Measurements from ENCODE around the gene MAML3. TPM values are rescaled to one million over a fixed set of nuclear protein-coding genes. Genes with fewer than 3 reads are reported as not detected.

MAML3 gene
- total RNA-seq, 2 donors from 2014 or later = 29.2 to 32.2 TPM

DNA sequence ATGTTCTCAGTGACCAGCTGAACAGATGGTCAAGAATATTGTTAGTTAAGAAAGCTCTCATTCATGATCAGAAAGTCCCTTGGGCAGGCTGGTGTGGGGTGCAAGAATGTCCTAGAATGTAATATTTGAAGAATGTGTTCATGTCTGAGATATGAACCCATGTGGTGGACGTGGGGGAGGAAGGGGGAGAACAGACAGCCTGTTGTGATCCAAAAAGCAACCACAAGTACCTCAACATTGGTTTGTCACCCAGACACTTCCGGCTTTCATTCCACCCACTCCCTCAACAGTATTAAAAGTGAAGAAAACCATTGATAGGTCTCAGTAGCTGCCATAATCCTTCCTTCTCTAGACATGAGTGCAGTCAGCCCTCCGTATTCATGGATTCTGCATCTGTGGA lies 82.2 kb downstream of the MAML3 start:
- 94% methylated on average over 3 of the region's 3 CpGs; no CpG with 5 or more reads in 1 of the 2 experiments for WGBS, 2 experiments (ENCODE audit: insufficient coverage in 1 of 2, insufficient read length in 1 of 2)
- Mint-ChIP-seq H3K36me3 (ENCODE audit: low read depth) (peaks cover 5% of the 10 kb centered on the region), H3K9me3 (no peaks in the 10 kb centered on the region), H3K27ac (no peak overlapping the region), H3K4me1 (peaks cover 20% of the 10 kb centered on the region), H3K27me3 (ENCODE audit: insufficient read depth) (no peaks in the 10 kb centered on the region), H3K4me3 (no peak overlapping the region)
- Histone ChIP-seq H3K27me3 (ENCODE audit: control insufficient read depth, insufficient read depth, low read length, poor library complexity, severe bottlenecking) (no peaks in the 10 kb centered on the region), H3K9ac (ENCODE audit: extremely low read depth, low read length, poor library complexity, severe bottlenecking) (no peak overlapping the region), H3K9me3 (ENCODE audit: control insufficient read depth, low read length) (no peaks in the 10 kb centered on the region), H3K4me1 (ENCODE audit: control insufficient read depth, insufficient read depth, low read length) (no peaks in the 10 kb centered on the region), H3K4me3 (ENCODE audit: low read length) (no peak overlapping the region), H3K36me3 (ENCODE audit: control insufficient read depth, insufficient read depth, low read length) (peaks cover 6% of the 10 kb centered on the region), H3K27ac (ENCODE audit: low read depth, low read length) (no peak overlapping the region)
- no peak for DNase-seq
- TF ChIP-seq, protein P1, sequence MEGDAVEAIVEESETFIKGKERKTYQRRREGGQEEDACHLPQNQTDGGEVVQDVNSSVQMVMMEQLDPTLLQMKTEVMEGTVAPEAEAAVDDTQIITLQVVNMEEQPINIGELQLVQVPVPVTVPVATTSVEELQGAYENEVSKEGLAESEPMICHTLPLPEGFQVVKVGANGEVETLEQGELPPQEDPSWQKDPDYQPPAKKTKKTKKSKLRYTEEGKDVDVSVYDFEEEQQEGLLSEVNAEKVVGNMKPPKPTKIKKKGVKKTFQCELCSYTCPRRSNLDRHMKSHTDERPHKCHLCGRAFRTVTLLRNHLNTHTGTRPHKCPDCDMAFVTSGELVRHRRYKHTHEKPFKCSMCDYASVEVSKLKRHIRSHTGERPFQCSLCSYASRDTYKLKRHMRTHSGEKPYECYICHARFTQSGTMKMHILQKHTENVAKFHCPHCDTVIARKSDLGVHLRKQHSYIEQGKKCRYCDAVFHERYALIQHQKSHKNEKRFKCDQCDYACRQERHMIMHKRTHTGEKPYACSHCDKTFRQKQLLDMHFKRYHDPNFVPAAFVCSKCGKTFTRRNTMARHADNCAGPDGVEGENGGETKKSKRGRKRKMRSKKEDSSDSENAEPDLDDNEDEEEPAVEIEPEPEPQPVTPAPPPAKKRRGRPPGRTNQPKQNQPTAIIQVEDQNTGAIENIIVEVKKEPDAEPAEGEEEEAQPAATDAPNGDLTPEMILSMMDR (conservative IDR thresholded peaks at IDR 0.05) = no peak

DNA sequence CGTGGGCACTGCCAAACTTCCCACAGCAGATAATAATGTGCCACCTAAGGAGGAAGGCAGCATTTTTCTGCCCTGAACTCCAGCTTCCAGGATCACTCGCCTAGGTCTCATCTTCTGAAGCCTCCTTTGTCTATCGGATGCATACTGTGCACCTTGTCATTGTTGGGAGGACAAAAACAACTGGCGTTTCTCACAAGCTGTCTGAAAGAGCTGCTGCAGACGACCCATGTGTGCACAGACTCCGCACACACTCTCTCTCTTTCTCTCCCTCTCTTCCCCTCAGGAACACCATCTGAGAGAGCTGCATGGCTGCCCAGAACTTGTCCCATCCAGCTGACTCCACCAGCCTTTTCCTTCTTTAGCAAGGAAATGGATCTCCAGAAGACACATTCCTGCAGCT lies 83.0 kb downstream of the MAML3 start:
- Mint-ChIP-seq H3K27me3 (ENCODE audit: insufficient read depth) (no peaks in the 10 kb centered on the region), H3K4me3 (no peak overlapping the region), H3K9me3 (no peaks in the 10 kb centered on the region), H3K27ac (no peak overlapping the region), H3K36me3 (ENCODE audit: low read depth) (peaks cover 5% of the 10 kb centered on the region), H3K4me1 (peaks cover 28% of the 10 kb centered on the region)
- Histone ChIP-seq H3K36me3 (ENCODE audit: control insufficient read depth, insufficient read depth, low read length) (peaks cover 6% of the 10 kb centered on the region), H3K9me3 (ENCODE audit: control insufficient read depth, low read length) (no peaks in the 10 kb centered on the region), H3K27me3 (ENCODE audit: control insufficient read depth, insufficient read depth, low read length, poor library complexity, severe bottlenecking) (no peaks in the 10 kb centered on the region), H3K4me3 (ENCODE audit: low read length) (no peak overlapping the region), H3K9ac (ENCODE audit: extremely low read depth, low read length, poor library complexity, severe bottlenecking) (no peak overlapping the region), H3K27ac (ENCODE audit: low read depth, low read length) (no peak overlapping the region), H3K4me1 (ENCODE audit: control insufficient read depth, insufficient read depth, low read length) (no peaks in the 10 kb centered on the region)
- WGBS, 2 experiments (ENCODE audit: insufficient coverage in 1 of 2, insufficient read length in 1 of 2) = 87 to 93% methylated on average over 6 of the region's 6 CpGs
- DNase-seq = no peak
- TF ChIP-seq, protein P1 (conservative IDR thresholded peaks at IDR 0.05) = no peak

DNA sequence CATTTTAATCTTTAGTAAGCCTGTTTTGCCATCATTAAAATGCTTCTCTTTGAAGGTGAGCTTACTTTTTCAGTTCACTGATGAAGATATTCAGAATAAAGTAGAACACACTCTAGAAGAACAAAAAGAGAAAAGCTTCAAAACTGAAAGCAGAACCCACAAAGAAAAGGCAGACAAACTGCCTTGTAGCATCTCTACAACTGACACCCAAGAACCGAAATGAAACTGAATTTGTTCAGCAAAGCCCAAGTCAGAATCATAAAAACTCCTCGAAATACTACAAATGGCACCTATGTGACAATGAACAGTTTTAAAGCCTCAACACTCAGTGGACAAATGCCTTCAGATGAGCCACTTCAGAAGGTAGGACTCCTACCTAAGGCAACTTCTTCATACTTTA lies 83.6 kb downstream of the MAML3 start:
- TF ChIP-seq, protein P1 (conservative IDR thresholded peaks at IDR 0.05) = no peak
- H3K27ac ChIP-seq (ENCODE audit: low read depth, low read length) = no peak overlapping the region
- no peak overlapping the region for H3K4me3 ChIP-seq (ENCODE audit: low read length)
- peaks cover 4% of the 10 kb centered on the region for H3K4me1 ChIP-seq (ENCODE audit: control insufficient read depth, insufficient read depth, low read length)
- no peak overlapping the region for H3K4me3 Mint-ChIP-seq
- H3K4me1 Mint-ChIP-seq = peaks cover 34% of the 10 kb centered on the region
- peaks cover 6% of the 10 kb centered on the region for H3K36me3 ChIP-seq (ENCODE audit: control insufficient read depth, insufficient read depth, low read length)
- no peak for DNase-seq
- WGBS, 2 experiments (ENCODE audit: insufficient coverage in 1 of 2, insufficient read length in 1 of 2) = 94 to 100% methylated on average over 1 to 2 of the region's 2 CpGs
- no peaks in the 10 kb centered on the region for H3K9me3 Mint-ChIP-seq
- no peaks in the 10 kb centered on the region for H3K9me3 ChIP-seq (ENCODE audit: control insufficient read depth, low read length)
- no peak overlapping the region for H3K9ac ChIP-seq (ENCODE audit: extremely low read depth, low read length, poor library complexity, severe bottlenecking)
- peaks cover 5% of the 10 kb centered on the region for H3K36me3 Mint-ChIP-seq (ENCODE audit: low read depth)
- H3K27me3 ChIP-seq (ENCODE audit: control insufficient read depth, insufficient read depth, low read length, poor library complexity, severe bottlenecking) = no peaks in the 10 kb centered on the region
- no peaks in the 10 kb centered on the region for H3K27me3 Mint-ChIP-seq (ENCODE audit: insufficient read depth)
- no peak overlapping the region for H3K27ac Mint-ChIP-seq
